Astrocyte (in vitro differentiated cells and primary cell): ENCODE measurements around the gene TMEM200A.

ENCODE experiments used
- EZH2 ChIP-seq: IDR thresholded peaks from 2 replicates; pipeline ENCODE4 v1.6.1; 2012; ENCODE audit warnings: mild to moderate bottlenecking, low read length, inconsistent platforms; ENCODE audit not compliant: insufficient read depth
- TF ChIP-seq, protein P1 (sequence below): IDR thresholded peaks from 2 replicates; pipeline ENCODE4 v1.5.1; 2011; ENCODE audit warnings: low read depth, mild to moderate bottlenecking, inconsistent platforms, low read length, moderate library complexity; ENCODE audit not compliant: insufficient read depth

DNA sequence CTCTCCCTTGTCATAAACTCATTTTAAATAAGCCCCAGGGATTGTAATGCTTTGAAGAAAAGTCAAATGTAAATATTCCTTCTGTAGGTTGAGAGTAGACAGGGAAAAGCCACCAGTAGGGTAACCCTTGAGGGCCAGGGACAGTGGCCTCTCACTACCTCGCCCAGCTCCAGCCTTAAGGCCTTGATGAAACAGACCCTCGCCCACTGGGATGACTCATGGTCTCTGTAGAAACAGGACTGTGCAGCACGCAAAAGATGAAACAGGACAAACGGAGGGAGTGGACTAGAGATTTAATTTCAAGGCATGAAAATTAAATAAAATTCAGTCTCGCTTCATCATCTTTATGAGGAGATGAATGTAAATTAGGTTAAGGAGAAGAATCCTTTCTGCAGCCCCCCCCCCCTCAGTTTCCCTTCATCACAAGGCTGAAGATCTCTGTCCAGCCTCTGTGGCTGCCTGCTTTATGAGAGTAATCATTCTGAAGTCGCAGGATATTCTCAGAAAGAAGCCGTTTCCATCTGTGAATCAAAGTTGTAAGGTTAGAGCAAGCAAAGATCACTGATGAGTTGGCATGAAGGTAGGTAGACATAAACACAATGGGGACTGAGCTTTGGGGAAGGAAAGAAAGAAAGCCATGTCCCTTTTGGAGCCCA is 60.4 kb downstream of the TMEM200A start:
- TF ChIP-seq, protein P1, sequence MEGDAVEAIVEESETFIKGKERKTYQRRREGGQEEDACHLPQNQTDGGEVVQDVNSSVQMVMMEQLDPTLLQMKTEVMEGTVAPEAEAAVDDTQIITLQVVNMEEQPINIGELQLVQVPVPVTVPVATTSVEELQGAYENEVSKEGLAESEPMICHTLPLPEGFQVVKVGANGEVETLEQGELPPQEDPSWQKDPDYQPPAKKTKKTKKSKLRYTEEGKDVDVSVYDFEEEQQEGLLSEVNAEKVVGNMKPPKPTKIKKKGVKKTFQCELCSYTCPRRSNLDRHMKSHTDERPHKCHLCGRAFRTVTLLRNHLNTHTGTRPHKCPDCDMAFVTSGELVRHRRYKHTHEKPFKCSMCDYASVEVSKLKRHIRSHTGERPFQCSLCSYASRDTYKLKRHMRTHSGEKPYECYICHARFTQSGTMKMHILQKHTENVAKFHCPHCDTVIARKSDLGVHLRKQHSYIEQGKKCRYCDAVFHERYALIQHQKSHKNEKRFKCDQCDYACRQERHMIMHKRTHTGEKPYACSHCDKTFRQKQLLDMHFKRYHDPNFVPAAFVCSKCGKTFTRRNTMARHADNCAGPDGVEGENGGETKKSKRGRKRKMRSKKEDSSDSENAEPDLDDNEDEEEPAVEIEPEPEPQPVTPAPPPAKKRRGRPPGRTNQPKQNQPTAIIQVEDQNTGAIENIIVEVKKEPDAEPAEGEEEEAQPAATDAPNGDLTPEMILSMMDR = no peak
- no peak for TF ChIP-seq EZH2
